Cortex of kidney (tissue), 1 donor: ENCODE results near the gene LRFN2.

Experiments used
- DNase-seq: peaks from one replicate; lab custom pipeline; 2025; lab: John Stamatoyannopoulos, UW

Gene LRFN2

DNA sequence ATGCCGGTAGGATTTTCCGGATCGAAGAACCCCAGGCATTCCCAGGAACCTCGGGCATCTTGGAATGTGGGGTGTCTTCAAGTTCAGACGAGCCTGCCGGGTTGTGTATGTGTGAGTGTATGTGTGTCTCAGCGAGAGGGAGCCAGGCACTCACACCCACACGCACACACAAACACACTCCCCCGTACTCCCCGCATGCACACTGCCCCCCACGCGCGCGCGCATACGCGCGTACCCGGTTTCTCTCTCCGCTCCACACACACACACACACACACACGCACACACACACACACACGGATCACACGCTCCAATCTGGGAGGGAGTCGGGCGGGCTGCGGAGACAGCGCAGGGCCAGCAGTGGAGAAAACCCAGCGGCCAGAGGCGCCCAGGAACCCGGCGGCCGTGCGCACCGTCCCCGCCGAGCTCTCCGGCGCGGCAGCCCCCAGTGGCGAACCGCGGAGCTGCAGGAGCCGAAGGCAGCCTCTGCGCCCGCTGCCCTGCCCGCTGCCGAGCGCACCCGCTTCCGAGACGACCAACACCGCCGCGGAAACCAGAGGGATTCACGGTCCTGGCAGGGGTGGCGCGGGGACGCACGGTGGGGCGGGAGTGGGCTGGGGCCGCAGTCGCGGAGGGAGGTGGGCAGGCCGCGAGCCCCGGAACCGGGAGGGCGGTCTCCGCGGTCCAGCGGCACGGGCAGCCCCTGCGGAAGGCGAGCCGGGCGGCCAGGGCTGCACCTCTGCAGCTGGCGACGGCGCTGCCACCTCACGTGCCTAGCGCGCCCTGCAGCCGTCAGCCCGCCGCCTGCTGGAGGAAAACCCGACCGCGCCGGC is at the start of gene LRFN2:
Gene LRFN2 (minus strand): TSS at position 125 of the 830 bp plus-strand sequence.
- DNase-seq, result no peak

DNA sequence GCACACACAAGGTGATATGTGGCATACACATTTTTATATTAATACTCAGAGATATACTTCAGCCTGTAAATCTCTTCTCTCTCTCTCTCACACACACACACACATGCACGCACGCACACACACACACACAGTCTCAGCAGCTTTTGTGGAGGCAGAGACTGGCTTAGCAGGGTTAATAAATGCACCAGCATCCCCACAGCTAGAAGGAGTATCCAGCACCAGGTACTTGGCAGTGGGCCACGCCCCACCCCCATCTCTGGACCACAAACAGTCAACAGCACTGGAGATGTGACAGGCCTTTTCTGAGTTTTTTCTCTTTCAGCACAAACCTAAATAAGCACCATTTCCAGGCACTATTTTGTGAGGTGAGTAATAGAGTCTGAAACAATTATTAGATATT is 47.3 kb upstream of the LRFN2 start:
- no peak for DNase-seq

DNA sequence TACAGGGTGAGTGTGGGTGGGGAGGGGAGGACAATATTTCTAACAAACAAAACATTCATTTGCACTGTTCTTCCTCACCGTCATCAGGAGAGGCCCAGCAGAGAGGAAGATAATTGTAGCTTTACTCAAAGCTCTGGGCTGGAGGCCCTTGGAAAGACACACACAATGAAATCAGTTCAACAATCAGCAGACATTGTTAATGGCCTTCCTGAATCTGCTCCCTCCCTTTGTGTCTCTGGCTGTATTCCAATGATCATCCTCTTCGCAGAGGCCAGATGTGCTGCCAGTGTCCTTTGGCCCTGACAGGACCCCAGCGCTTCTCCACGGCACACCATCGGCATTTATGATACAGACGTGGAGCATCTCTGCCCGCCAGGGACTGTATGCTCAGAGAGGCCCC is 44.6 kb upstream of the LRFN2 start:
- DNase-seq, result no peak

DNA sequence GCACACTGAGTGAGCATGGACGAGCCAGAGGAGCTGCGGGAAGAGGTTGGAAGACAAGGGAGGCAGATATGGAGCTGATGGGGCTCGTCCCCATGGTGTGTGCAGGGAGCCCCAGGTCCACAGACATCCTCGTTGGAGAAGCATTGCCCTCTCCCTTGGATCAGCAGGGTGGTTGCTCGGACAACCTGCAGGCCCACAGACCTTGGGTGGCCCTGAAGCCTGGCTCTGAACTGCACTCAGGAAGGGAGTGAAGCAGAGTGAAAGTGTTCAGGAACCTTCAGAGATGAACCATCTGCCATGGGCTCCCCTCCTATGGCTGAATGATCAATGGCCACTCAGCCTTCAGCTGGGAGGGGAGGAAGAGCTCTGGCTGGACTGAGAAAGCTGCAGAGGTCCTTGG is 43.3 kb upstream of the LRFN2 start:
- no peak for DNase-seq

DNA sequence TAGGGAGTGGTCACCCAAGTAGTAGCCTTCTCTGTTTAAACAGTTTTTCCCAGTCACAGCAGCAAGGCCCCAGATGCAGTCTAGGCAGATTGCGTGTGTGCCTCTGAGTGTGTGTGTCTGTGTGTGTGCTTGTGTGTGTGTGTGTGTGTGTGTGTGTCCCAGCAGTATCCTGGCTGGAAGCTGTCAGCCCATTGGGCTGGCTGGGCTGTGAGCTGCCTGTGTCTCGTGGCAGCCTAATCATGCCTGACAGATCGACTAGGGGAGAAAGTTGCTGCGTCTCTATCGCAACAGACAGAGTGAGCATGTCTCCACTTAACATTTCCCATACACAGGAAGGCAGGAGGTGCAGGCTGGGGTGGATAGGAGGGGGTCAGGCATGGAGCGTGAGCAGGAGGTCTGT is 42.9 kb upstream of the LRFN2 start:
- DNase-seq, result no peak

DNA sequence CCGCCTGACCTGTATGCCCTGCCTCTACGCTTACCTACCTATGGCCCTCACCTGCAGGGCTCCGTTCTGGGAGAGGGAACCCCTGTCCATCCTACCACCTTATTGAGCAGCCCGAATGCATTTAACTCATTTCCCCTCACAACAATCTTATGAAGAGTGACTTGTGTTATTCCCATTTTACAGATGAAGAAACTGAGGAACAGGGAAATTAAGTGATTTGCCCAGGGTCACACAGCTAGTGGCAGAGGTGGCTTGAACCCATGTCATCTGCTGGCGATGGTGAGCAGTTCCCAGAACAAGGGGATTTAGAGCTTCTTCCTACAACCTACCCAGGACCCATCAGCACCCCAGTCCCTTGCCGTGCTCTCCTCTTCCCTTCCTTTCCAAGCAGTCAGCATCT is 42.3 kb upstream of the LRFN2 start:
- no peak for DNase-seq

DNA sequence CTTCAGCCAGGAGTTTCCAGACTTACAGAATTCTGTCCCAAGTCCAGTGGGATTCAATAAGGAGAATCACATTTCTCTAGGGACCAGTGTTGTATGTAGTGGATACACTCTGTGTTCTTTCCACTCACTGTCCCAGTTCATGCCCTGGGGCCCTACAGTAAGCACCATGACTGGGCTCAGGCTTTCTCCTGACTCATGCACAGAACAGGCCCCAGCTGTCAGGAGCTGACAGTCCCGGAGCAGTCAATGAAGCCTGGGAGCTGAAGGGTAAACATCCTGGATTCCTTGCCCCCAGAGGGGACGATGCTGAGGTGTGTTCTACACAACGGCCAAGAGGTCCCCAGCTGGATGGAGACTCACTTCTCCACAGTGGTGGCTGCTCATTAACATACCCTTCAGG is 40.2 kb upstream of the LRFN2 start:
- no peak for DNase-seq

DNA sequence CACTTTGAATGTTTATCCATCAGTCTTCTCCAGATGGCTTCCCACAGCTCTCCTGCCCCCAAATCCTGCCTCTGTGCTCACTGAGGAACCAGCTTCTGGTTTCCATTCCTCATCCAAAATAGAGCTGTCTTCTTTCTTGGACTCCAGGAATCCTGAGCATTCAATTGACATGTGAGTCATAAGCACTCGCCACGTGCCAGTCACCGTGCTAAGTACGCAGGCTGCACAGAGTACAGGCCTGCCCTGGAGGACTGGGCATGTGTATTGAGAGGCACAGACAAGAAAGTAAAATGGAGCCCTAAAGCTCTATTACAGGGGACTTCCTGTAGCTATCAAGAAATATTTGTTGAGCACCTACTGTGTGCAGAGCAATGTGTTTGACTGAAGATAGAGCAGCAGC is 39.7 kb upstream of the LRFN2 start:
- no peak for DNase-seq

DNA sequence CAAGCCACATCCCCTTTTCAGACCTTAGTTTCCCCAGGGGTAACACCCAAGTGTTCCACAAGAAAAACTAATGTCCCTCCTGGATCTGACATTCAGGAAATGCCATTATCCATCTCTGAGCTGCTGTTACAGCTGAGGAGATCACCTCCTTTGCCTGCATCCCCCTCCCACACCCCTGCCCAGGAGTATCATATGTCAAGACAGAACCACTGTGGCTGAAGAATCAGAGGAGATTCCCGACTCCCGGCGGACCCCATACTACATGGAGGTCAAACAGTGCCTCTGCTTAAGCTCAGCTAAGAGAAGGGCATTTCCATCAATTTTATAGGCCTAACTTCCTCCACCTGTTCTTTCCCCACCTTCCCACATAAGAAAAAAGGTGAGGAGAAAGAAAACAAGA is 36.8 kb upstream of the LRFN2 start:
- no peak for DNase-seq

DNA sequence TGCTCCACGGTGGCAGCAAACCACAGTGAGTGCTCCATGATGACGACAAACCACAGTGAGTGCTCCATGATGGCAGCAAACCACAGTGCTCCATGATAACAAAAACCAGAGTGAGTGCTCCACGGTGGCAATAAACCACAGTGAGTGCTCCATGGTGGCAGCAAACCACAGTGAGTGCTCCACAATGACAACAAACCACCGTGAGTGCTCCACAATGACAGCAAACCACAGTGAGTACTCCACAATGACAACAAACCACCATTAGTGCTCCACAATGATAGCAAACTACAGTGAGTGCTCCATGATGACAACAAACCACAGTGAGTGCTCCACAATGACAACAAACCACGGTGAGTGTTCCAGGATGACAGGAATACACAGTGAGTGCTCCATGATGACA is 36.0 kb upstream of the LRFN2 start:
- no peak for DNase-seq

DNA sequence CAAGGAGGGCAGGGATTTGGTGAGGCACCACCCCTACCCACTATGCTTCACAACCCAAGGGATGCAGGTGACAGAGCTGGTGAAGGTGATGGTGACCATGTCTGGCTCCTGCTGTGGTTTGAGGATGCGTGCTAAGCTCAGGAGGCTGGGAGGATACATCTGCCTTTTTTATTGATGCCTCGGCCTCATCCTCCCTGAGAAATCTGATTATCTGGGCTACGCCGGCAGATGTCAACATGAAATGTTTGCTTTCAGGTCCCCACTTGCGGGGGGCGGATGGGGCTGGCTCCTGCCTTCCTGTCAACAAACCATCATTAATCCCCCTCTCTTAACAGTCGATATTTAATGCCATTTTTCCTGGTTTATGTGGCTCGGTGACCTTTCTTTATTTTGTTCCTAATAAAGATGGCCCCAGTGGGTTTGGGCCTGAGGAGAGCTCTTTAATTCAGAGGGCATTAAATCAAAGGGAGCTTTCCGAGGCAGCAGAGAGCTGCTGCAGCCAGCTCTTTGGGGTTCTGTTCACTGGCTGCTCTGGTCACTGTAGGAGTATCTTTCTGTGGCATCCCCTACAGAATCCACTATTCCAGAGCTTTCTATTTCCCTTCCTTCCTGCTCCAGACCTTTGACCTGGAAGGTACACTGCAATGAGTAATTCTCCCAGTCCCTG is 33.5 kb upstream of the LRFN2 start:
- DNase-seq, result no peak

DNA sequence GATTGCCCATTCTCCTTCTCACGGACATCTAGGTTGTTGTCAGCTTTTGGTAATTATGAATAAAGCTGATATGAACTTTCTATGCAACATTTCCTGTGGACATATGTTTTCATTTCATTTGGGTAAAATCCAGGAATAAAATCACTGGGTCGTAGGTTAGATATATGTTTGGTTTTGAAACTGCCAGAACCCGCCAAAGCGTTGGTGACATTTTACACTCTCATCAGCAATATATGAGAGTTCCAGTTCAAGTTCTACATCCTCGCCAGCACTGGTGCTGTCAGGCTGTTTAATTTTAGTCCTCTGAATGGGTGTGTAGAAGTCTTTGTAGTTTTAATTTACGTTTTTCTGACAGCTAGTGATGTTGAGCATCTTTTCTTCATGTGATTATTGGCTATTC is 27.5 kb upstream of the LRFN2 start:
- DNase-seq, result no peak

DNA sequence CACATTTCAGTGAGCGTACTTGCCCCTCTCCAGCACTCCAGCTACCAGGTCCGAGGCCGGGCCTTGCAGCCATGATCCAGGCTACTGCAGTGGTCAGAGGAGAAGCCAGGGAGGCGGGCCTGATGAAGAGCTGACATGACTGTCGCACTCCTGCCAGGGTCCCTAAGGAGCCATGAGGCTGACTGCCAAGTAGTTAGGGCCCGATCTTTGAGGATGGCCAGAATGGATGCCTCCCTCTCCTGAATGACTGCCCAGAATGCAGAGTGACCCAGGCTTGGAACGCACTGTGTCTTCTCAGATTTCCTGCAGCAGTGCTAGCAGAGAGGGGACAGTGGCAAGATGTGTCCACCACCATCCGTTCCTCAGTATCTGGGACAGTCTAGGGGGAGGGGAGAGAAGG is 24.7 kb upstream of the LRFN2 start:
- no peak for DNase-seq

DNA sequence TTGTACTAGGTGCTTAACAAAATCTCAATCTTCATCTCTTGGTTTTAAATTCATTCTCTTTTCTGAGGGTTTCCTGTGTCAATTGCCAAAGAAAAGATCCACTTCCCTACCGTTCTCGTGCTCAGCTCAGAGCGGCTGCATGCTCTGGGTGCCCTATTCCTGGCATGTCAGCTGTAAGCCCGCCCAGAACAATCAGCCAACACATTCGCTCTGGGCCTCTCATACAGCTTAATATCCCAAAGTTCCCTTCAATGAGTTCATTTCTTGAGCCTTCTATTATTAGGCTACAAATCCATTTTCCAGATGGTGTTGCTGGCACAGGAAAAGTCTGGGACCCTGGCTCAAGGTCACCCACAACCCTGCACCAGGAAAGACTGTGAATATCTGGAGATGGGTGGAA is 24.3 kb upstream of the LRFN2 start:
- no peak for DNase-seq

DNA sequence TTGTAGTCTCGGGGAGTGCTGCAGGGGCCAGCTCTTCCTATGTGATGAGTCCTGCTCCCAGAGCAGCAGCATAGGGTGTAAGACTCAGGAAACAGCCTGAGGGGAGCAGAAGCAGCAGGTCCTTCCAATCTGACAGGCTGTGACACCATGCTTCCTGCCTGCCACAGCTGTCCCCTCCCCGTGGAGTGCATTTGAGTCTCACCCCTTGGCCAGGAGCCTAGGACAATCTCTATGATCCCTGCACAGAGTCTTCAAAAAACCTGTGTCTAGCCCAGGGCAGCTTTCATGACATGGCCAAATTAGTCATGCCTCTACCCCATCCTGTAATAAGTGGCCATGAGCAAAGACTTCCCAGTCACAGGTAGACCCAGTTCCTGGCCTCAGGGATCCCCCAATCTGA is 23.1 kb upstream of the LRFN2 start:
- no peak for DNase-seq

DNA sequence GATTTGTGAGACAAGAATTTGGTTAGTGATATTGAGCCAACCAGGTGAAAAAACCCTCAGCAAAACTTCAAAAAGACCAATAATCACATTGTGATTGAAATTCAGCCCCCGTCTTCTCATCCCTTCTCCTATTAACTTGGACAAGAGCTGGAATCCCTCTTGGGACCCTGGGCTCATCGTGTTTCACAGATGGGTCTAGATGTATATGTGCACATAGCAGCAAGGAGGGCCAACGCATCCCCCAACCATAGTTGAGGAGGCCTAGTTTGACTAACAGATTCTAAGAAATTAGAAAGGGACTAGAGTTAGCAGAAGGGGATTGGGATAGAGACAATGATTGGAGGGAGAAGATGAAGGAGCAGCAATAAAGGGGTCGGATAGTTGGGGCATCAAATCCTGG is 19.8 kb upstream of the LRFN2 start:
- DNase-seq, result no peak

DNA sequence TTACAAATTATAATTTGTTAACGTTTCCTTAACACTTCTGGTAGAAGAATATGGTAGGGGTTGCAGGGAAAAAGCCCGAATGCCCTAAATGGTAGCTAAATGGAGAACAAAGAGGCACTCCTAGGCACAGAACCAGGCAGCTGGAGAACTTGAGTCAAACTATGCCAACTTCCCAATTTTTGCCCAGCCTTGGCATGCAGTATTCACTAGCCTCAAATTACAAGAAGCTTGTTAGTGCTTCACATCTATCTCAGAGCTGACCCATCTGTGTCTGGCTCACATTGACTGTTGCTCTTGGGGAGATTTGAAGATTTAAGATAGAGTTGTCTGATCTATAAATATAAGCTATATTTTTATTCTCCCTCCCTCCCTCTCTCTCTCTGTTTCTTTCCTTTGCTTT is 19.4 kb upstream of the LRFN2 start:
- DNase-seq, result no peak

DNA sequence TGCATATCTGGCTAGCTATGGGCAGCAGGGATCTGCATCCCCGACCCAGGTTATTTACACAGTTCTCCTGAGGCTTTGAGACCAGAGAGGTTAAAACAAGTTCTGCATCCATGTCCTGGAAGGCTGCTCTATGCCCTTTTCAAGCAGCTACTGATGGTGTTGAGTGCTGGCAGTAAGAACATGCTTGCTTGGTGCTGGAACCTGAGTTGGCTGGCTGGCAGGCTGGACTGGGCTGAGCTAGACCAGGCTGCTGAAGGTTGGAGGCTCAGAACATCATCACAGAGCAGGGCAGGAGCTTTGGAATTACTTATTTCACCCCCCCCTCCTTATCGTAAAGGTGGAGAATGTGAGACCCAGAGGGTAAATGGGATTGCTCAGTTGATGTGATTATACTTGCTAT is 16.9 kb upstream of the LRFN2 start:
- no peak for DNase-seq

DNA sequence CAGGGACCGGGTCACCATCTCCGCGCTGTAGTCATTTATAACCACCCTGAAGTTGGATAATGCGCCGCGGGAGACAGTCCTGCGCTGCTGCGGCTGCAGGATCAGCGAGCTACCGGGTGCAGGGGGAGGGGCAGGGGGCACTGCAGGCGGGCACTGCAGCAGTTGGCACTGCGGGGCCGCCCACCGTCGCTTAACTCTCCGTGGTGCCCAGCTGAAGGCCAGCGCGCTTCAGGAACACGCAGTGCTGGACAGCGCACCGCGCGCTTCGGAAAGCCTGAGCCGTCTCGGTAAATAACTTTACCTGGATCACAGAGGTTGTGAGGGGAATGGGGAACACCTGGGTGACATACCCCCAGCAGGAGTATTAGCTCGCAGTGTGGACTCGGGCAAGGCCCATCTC is 12.4 kb upstream of the LRFN2 start:
- DNase-seq, result no peak

DNA sequence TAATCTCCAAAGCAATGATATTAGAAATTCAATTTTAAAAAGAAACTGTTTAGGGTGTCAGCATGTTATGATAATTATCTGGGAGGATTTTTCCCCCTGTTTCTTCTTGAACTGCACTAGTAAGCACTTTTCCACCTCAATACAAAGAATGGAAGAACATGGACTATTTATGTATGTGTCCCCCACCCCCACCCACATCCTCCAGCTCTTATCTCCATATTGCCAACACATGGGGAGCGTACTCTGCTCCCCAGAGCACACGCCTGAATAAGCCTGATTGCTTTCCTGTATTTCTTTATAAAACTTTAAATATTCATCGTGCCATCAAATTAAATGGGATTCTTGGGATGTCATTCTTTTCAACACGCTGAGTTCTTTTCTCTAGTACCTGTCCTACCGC is 11.4 kb upstream of the LRFN2 start:
- no peak for DNase-seq

DNA sequence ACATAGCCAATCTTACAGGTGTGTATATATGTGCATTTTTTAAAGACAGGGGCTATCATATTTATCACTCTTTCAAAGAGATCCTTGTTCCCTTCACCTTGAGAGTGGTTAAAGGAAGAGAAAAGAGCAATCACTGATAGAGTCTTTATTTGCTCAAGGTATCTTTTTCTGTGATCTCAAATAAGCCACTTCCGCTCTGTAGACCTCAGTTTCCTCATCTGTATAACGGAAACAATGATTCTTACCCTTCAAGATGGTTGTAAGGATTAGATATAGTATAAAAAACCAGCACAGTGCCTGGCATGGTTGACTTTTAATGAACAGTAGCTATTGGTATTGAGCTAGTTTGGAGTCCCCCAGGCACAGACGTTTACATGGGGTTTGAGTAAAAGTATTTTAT is 10.1 kb upstream of the LRFN2 start:
- DNase-seq, result no peak

DNA sequence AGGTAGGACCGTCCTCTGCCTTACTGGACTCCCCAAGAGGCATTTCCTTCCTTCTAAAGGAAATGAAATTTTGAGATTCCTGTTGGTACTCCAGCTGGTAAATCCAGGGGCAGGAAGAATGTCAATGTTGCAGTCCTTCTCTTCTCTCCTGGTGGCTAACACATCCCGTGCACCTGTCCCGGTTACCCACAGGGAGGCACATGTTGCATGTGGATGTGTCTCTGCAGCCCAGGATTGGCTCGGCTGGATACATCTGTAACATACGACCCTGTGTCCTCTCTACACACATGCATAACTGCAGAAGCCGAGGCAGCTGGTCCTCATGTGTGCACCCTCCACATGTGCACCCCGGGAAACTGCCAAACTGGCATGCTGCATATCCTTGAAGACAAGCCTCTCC is 1.3 kb upstream of the LRFN2 start:
- DNase-seq, result no peak

DNA sequence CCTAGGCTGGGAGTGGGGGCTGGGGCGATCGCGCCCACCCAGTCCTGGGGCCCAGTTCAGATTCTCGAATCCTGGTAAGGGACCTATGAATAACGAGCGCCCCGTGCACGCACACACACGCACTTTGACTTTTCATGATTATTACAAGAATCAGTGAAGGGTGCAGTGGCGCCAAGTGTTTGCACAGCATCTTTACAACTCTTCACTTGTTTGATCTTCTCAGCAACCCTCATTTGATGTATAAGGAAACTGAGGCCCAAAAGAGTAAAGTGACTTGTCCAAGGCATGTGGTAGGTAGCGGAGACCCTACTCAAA is 863 bp upstream of the LRFN2 start:
- DNase-seq, result no peak
